NCI-H187 (cell line): Measurements from ENCODE around the gene APBB2.
"Not testable (repeated sequence)": the region's sequence is repeated elsewhere in the genome, so short reads cannot be mapped to it uniquely, and the experiment has no call there.

Source experiments
- DNase-seq, 2 experiments: peaks; one replicate each; lab custom pipeline; 2025; lab: John Stamatoyannopoulos, UW

The APBB2 gene

DNA sequence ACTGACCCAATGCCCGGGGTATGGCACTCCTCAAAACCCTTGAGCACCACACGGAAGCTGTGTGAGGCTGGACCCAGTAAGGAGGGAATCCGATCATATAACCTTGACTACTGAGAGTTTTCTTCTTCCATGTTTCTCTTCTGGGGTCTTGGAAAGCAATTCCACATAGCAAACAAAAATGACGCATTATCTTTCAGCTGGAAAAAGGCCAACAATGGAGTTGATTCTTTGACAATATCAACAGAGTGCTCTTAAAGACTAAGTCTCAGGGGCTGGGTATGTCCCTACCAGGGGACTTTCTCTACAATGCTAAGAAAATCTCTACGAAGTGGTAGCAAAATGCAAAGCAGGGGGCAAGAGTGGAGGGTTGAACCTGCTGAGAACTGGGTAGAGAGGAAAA is 276.0 kb downstream of the APBB2 start:
- no peak for DNase-seq

DNA sequence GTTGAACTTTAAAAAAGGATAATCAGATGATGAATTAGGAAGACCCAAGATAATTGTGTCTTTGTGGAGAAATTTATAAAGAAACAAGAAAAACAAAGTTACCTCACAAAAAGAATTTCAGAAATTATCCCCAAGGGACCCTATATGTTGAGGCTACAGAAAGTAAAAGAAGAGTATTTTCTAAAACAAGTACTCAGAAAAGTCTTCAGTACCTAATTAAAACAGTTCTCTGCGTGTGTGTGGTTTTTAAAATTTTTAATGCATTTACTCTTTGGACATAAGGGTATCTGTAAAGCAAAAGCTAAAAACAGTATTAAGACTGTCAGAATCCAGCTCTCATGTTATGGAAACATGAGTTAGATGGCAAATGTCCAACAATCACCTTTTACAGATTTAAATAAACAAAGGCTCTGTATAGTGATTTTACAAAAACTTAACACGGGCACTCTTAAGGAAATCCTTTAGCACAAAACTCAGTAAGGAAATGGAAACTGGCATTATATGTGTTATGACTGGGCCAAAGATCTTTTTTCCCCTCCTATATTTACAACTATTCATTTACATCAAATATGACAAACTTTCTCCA is 277.1 kb downstream of the APBB2 start:
- no peak for DNase-seq

GRCh38 chr4:40934676-40935075 is 279.7 kb downstream of the APBB2 start:
- DNase-seq, result no peak

DNA sequence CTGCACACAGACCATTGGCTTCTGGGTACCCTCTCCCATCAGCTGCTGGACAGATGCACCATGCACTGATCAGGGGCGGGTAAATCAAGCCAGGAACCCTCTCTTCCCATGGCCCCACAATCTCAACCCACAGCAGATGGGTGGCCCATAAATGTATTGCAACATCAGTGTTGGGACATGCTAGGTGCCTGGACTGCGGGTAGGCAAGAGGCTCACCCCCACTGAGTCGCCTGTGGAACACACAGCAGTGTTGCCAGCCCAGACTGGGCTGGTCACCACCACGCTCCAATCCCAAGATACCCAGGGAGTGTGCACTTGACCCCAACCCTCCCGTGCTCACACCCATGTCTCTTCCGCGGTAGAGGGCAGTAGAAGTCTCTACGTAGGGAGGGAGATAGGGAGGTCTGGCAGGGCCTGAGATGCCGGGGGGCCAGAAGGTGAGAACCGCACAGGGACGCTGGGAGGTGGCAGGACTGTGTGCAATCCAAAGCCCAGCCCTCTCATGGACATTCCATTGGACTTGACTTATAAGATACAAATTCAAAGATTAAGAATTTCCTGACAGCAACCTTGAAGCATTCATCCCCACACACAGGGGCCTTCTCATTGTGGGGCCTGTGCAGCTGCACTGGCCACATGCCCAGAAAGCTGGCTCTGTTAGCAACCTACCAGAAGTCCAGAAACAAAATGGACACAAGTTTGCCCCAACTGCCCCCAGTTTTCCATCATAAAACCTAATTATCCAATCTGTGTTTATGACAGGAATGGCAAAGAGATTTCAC is 280.9 kb downstream of the APBB2 start:
- DNase-seq, result no peak

GRCh38 chr4:40931841-40932240 is 282.5 kb downstream of the APBB2 start:
- DNase-seq, result no peak

GRCh38 chr4:40931238-40931637 is 283.1 kb downstream of the APBB2 start:
- no peak for DNase-seq

DNA sequence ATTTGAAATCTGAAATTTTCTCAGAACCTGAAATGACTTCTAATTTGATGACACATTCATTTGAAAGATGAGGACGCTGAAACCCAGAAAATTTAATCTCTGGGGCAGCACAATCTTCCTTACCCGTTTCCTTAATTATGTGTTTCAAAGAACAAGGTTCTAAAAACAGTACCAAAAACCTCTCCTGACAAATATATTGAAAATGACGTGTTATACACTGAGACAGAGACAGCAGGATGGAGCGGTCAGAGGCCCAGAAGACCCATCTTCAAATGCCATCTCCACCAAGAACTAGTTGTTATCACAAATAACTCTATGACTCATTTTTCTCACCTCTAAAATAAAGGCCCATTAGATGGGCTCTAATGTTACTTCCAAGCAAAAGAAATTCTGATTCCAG is 287.3 kb downstream of the APBB2 start:
- no peak for DNase-seq

DNA sequence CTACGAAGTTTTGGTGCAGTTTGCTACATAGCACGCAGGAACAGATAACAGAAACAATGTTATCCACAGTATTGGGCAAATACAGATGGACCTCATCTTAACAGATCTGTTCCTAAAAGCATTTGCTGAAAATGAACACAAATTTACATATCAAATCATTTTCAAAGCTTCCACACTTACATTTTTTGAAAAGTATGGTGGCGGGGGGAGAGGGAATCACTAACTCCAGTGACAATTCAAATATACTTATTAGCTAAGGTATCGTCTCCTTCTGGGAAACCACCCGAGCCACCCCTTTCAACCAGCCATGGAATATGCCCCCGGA is 289.6 kb downstream of the APBB2 start:
- DNase-seq, result no peak

DNA sequence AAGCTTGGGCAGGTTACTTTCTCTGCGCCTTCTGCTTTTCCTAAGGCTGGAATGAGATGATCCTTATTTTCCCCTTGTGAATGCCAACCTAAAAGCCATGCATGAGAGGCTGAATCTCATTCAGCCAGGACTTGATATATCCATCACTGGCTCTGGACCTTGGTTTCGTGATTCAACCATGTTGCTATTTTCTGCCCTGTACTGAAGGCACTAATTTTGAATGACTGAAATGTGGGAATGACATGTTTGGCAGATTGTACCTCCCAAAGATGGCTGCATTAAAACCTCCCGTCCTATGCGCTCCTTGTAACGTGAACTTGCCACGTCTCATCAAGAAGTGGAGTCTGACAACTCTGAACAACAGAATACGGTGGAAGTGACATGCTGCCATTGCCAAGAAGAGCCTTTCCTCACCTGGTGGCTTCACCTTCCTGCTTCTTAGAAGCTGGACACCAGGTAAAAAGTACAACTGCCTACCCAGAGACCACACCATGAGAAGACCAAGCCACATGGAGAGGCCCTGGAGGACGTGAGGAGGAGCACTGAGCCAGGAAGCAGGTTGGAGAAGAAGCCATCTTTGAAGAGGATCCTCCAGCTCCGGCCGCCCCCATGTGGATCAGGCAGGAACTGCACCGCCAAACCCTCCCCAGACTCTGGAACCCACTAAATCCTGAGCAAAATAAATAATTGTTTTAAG is 290.1 kb downstream of the APBB2 start:
- peak in 1 of 2 experiments; percentile 19 for DNase-seq

DNA sequence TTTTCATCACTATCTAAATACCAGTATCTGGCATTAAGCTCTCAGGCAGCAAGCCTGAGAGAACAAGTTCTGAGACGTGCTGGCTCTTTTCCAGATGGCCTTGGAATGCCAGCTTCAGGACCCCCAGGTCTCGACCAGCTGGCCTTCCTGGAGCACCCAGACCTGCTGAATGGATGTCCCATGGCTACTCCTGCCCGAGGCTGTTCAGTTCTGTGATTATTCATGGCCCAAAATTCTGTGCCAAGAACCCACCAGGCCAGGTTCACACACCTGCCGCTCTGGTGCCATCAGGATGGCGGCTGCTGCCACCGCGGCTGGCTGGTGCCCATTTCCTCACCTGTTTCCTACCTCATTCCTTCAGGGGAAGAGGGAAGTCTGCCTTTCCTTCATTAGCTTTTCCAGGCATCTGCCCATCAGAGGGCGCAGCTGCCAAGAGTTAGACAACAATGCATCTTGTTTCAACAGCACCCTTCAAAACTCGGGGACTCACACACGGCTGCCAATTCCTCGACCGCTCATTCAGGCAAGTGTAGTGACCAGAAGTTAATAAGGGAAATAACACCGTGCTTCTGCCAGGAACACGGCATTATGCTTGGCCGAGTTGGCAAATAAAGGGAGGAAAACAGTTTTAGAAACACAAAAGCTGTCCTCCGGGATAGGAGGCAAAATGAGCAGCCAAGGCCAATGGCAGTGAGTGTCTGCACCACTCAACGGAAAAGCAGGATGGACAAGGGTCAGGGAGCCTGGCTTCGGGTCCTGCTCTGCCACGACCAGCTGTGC is 290.8 kb downstream of the APBB2 start:
- DNase-seq, result no peak

DNA sequence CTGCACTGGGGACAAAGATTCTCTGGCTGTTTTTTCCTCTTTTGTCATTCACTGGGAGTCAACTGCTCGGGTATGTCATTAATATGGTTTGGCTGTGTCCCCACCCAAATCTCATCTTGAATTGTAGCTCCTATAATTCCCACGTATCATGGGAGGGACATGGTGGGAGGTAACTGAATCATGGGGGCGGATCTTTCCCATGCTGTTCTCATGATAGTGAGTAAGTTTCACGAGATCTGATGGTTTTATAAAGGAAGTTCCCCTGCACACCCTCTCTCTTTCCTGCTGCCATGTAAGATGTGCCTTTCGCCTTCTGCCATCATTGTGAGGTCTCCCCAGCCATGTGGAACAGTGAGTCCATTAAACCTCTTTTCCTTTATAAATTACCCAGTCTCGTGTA is 294.4 kb downstream of the APBB2 start:
- not testable (repeated sequence) for DNase-seq

DNA sequence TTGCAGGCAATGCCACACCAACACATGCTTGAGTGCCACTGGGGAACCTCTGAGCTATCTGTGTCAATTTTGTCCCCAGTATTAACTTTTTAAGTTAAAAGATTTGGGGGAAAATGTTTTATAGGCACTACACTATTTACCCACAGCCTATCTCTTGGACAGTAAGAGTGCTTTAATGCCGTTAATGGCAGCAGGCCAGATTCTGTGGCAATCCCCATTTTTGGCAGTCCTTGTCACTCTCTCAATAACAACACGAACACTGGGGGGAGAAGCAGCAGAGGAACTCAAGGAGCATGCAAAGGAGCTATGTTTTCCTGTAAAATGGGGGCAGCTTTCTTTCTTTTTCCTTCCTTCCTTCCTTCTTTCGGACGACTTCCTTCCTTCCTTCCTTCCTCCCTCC is 296.0 kb downstream of the APBB2 start:
- no peak for DNase-seq

- no peak for DNase-seq
These were observed 297.5 kb downstream of the APBB2 start for GRCh38 chr4:40916880-40917279.

- DNase-seq, result no peak
These were observed 298.2 kb downstream of the APBB2 start for GRCh38 chr4:40916218-40916555.

GRCh38 chr4:40915318-40916217 is 298.8 kb downstream of the APBB2 start:
- DNase-seq, result no peak

DNA sequence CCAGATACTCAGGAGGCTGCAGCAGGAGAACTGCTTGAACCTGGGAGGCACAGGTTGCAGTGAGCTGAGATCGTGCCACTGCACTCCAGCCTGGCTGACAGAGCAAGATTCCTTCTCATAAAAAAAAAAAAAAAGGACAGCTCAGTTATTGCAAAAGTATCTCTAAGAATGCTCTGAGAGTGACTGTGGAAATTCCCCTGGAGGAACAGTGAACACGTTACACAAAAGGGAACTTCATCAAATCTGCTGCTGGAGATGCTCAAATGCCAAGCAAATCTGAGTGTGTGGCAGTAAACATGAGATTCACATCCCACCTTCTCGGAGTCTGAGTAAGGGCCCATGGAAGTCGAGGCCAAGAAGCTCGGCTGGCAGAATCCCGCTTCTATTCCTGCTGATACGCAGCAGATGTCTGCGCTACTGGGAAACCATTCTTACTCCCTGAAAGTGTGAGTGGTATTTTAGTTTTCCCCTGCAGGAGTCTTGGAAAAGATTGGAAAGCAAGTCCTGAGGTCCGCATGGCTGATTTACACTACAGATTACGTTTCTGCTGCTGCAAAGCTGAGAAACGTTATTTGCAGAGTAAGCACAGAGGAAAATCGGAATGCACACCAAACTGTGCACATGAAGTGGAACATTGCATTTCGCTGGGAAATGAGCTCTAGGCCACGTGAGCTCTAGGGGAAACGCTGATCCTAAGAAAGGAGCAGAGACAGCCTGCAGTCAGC is 301.7 kb downstream of the APBB2 start:
- no peak for DNase-seq

DNA sequence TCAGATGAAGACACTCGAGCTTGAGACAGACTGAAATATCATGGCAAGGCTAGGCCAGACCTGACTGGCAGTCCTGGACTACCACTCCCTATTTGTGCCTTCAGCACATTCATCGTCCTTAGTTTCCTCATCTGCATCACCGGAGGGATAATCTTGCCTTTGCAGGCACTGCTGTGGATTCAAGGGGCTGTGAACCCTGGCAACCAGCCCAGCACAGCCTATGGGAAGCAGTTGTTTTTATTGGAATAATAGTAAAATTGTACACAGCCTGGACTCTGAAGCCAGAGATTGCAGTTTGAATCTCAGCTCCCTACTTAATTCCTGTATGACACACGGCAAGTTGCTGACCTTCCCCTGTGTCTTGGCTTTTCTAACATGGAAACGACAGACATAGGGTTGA is 303.6 kb downstream of the APBB2 start:
- DNase-seq, result no peak

- no peak for DNase-seq
These were observed 304.9 kb downstream of the APBB2 start for GRCh38 chr4:40909363-40909876.

DNA sequence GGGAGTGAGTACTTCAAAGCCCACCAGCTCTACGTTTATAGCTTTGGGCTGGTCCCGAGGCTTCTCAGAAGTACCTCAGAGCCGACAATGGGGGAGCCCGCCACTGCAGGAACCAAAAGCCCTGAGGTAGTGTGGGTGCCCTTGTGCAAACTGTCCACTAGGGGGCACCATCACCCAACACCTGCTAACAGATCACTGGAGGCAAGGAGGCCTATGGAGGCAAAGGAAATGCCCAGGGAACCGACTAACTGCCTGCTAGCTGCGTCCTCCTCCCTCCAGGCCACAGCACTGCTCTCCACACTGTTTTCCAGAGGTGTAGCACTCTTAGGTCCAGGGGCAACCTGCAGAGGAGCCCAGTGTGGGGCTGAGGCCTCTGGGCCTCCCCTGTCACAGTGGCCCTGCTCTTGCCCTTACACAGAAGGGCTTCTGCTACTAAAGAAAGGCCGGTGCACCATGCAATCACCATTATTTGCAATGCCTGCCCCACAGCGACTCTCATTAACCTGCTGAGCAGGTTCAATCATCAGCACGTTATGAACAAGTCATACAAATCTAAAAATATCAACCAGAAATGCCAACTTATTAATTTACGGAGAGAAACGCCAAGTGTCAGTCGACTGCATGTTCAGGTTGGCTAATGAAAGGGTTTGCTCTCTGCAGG is 305.5 kb downstream of the APBB2 start:
- DNase-seq, result peak; percentile 15 to 68

DNA sequence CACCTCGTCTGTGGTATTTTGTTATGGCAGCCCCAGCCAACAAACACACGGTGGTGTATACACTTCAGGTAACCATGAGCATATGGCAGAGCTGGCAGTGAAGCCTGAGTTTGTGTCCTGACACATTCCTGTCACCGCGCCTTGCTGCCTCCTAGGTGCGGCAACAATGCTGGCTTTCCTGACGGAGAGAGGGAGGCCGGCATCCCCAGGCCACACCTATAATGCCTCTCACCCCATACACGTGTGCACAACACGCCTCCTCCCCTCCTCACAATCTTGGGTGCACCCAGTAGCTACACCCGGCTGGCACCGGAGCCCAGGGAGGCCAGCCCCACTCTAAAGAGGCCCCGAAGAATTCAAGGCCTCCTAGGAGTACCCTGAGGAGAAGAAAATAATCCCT is 306.0 kb downstream of the APBB2 start:
- no peak for DNase-seq
